Prostate gland (tissue), 2 donors: Measurements from ENCODE around the gene SCN4A. TPM values are rescaled to one million over a fixed set of nuclear protein-coding genes. Genes with fewer than 3 reads are reported as not detected.

Experiments
- DNase-seq: peaks from one replicate; pipeline ENCODE4 v3.0.0-alpha.2; 2019; ENCODE audit warnings: low spot score
- H3K27ac ChIP-seq, 2 donors: fragments of 200-600 bp; sonication (generic); 2 replicates each; pipeline ENCODE4 v1.5.1; 2017 to 2019
- H3K27me3 ChIP-seq: fragments of 200-600 bp; sonication (generic); replicated peaks from 2 replicates; pipeline ENCODE4 v1.5.1; 2019; ENCODE audit not compliant: insufficient read depth
- H3K36me3 ChIP-seq, 2 donors: fragments of 200-600 bp; sonication (generic); 1 replicate in 1 of 2; 2 replicates in 1 of 2; pipeline versions ENCODE4 v1.5.1 to v1.8.1; 2017 to 2019
- H3K4me1 ChIP-seq: fragments of 200-600 bp; sonication (generic); replicated peaks from 2 replicates; pipeline ENCODE4 v1.5.1; 2019
- H3K4me3 ChIP-seq, 2 donors: fragments of 200-600 bp; sonication (generic); 2 replicates each; pipeline ENCODE4 v1.5.1; 2017 to 2019
- H3K9me3 ChIP-seq: fragments of 200-600 bp; sonication (generic); 2 replicates; pipeline ENCODE4 v1.5.1; 2017
- POLR2A ChIP-seq: fragments of 450-650 bp; IDR thresholded peaks from one replicate; pipeline ENCODE4 v1.6.1; 2016; ENCODE audit warnings: antibody characterized with exemption, mild to moderate bottlenecking
- POLR2AphosphoS5 ChIP-seq: sonication (generic); formaldehyde crosslinking; IDR thresholded peaks from one replicate; pipeline ENCODE4 v1.6.1; 2017; ENCODE audit warnings: antibody characterized with exemption
- WGBS: methylation state at CpG from one replicate; pipeline ENCODE4 v1.1.5; 2018; 5-methylcytosine and 5-hydroxymethylcytosine counted together
- intact Hi-C: fragments of 100-400 bp; cut with DNase I; formaldehyde crosslinking; loops from one replicate; pipeline ENCODE4 v1.14.2; 2022
- total RNA-seq, 2 donors: library from RNA; depleted of rRNA; stranded (reverse); fragments of >200 nt; gene quantifications; one replicate each; pipeline ENCODE4 v1.1.0, GENCODE V29; 2016
- TF ChIP-seq, protein P1 (sequence below), 4 experiments: fragments of 200-600 bp in 2 of 4; fragments of 450-650 bp in 2 of 4; sonication (generic) in 2 of 4; IDR thresholded peaks; 1 replicate in 3 of 4; 2 replicates in 1 of 4; pipeline ENCODE4 v1.5.1; 2016 to 2019; ENCODE audit warnings: antibody characterized with exemption in 4 of 4, mild to moderate bottlenecking in 2 of 4, moderate library complexity in 2 of 4

The SCN4A gene
- total RNA-seq, 2 donors from 2014 or later = 0.23 TPM

DNA sequence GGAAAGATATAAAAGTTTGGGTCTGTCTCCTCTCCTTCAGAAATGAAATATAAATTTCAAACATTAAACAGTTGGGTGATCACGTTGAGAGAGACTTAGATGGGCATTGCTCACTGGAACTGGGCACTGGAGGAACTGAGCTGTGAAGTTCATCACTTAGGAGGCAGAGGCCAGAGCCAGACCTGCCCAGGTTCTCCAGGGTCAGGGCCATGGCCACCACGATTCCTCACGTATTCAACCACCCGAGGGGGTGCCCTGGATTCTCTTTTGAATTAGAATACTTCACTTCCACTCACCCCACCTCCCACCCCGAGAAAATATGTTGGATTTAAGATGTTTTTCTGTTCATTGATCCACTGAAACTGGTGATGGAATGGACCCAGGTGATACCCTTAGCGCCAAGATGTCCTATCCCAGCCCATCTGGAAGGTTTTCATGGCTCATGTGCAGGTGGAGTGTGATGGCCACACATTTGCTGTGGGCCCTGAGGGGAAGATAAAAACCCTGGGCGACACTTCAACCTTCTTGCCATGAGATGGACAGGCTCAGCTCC lies 31.6 kb upstream of the SCN4A start:
- intact Hi-C loops = no loop called here
- WGBS = 92% methylated on average over 7 of the region's 7 CpGs
- Histone ChIP-seq H3K36me3 (no peaks in the 10 kb centered on the region), H3K27me3 (no peaks in the 10 kb centered on the region), H3K9me3 (no peaks in the 10 kb centered on the region), H3K4me1 (no peaks in the 10 kb centered on the region), H3K27ac (no peak overlapping the region), H3K4me3 (no peak overlapping the region)
- no peak for DNase-seq
- TF ChIP-seq, protein P1, sequence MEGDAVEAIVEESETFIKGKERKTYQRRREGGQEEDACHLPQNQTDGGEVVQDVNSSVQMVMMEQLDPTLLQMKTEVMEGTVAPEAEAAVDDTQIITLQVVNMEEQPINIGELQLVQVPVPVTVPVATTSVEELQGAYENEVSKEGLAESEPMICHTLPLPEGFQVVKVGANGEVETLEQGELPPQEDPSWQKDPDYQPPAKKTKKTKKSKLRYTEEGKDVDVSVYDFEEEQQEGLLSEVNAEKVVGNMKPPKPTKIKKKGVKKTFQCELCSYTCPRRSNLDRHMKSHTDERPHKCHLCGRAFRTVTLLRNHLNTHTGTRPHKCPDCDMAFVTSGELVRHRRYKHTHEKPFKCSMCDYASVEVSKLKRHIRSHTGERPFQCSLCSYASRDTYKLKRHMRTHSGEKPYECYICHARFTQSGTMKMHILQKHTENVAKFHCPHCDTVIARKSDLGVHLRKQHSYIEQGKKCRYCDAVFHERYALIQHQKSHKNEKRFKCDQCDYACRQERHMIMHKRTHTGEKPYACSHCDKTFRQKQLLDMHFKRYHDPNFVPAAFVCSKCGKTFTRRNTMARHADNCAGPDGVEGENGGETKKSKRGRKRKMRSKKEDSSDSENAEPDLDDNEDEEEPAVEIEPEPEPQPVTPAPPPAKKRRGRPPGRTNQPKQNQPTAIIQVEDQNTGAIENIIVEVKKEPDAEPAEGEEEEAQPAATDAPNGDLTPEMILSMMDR (IDR thresholded peaks at IDR 0.05) = no peak
- TF ChIP-seq POLR2AphosphoS5 (no peak), POLR2A (no peak)

DNA sequence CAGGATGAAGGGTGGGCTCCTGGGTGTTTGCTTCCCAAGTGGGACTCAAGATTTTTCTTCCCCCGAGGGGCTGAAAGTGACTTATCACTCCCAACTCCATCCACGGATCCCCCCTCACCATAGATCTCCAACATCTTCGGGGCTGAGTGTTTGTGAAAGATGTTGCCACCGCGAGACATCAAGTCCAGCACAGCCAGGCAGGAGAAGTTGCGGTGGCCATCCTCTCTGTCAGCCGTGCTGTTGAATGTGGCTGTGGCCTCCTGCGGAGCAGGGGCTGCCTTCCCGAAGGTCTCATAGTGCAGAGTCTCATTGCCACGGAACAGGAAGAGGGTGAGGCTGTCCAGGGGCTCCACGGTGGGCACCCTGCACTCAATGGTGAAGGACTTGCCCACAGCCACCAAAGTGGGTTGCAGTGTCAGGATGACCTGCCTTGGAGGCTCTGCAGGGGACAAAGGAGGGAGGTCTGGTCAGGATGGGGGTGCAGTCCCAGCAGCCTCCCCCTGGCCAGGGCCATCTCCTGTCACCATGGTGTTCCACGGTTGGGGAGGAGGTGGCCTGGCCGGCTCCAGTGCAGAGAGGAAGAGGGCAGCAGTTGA lies 30.9 kb upstream of the SCN4A start:
- Histone ChIP-seq H3K36me3 (no peaks in the 10 kb centered on the region), H3K9me3 (no peaks in the 10 kb centered on the region), H3K4me1 (no peaks in the 10 kb centered on the region), H3K27me3 (no peaks in the 10 kb centered on the region), H3K27ac (no peak overlapping the region), H3K4me3 (no peak overlapping the region)
- DNase-seq = no peak
- TF ChIP-seq POLR2AphosphoS5 (no peak), POLR2A (no peak)
- TF ChIP-seq, protein P1 (IDR thresholded peaks at IDR 0.05) = no peak
- intact Hi-C loops = no loop called here
- 88% methylated on average over 13 of the region's 13 CpGs for WGBS

DNA sequence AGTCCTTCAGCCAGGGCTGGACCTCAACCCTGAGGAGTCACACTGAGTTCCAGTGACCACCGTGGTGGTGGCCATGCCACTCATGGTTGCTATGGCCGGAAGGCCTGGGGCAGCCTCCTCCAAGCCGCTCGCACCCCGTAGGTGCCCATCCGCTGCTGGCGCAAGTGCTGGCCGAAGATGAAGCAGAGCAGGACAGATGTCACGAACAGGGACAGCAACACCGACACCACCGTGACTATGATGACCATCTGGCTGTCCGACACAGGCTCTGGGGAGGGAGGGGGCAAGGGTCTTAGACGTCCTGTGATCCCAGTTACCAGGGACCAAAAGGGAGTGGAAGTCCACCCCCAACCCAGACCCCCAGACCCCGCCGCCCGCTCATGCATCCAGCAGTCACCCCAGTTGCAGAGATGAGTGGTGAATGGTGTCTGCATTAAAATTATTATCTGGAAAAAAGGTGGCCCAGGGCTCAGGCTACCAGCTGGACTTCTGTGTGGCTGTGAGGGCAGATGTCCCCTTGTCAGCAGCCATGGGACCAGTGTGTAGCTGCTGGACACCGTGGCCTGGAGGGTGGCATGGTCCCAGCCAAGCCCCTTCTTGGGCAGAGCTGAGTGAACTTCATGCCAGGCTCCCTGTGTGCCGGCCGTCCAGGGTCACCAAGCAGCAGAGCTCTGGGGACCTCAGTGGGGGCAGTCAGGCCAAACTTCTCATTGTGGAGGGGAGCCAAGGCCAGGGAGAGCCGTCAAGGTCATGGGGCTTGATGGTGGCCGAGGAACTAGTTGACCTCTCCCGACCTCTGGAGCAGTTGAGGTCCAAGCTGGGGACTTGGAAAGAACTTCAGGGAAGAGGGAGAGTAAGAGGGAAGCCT lies 30.2 kb upstream of the SCN4A start:
- no peak overlapping the region for H3K27ac ChIP-seq
- TF ChIP-seq, protein P1 (IDR thresholded peaks at IDR 0.05) = no peak
- TF ChIP-seq POLR2AphosphoS5 (no peak), POLR2A (no peak)
- H3K27me3 ChIP-seq = no peaks in the 10 kb centered on the region
- no peaks in the 10 kb centered on the region for H3K9me3 ChIP-seq
- 91% methylated on average over 22 of the region's 22 CpGs for WGBS
- no peaks in the 10 kb centered on the region for H3K4me1 ChIP-seq
- no peak overlapping the region for H3K4me3 ChIP-seq
- no peaks in the 10 kb centered on the region for H3K36me3 ChIP-seq
- no peak for DNase-seq
- intact Hi-C loops = no loop called here

DNA sequence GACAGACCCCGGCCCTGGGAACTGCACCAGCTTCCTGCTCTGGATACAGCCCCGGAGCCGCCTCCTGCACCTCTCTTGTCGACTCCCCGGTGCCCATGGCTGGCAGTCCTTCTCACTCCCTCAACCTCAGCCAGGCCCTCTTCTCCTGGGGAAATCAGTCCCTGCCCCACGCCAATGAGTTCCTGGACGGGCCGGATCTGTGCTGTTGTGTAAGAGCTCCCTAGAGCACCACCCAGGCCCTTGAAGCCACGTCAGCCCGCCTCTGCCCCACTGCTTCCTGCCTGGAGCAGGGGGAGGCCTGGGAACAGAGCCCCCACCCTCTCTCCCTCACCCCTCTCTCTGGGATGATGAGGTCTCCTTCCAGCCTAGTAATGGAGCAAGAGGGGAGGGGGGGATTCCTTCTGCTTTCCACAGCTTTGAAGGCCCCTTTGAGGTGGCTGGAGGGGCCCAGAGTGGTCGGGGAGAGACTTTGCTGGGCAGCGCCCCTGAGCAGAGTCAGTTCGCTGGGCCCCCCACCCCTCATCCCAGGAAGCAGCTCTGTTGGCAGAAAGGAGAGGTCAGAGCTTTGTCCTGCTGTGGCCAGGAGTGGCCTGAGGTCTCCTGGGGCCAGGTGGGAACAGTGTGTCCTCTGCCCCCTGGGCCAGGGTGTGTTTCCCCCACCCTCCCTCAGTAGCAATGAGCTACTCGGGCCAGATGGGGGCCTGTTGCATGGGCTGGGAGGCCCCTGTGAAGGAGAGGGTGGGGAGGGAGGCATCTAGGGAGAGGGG lies 29.2 kb upstream of the SCN4A start:
- WGBS = 85% methylated on average over 14 of the region's 14 CpGs
- no peak for DNase-seq

More for the DNA sequence above, 29.2 kb upstream of the SCN4A start:
- H3K36me3 ChIP-seq = no peaks in the 10 kb centered on the region
- H3K27ac ChIP-seq = no peak overlapping the region
- no peaks in the 10 kb centered on the region for H3K27me3 ChIP-seq
- H3K9me3 ChIP-seq = no peaks in the 10 kb centered on the region
- no peak overlapping the region for H3K4me3 ChIP-seq
- H3K4me1 ChIP-seq = no peaks in the 10 kb centered on the region
- TF ChIP-seq POLR2AphosphoS5 (no peak), POLR2A (no peak)
- TF ChIP-seq, protein P1 (IDR thresholded peaks at IDR 0.05) = no peak
- intact Hi-C loops = no loop called here
